NB4 (cell line): Measurements from ENCODE around the gene PIPOX.

Experiments
- POLR2A ChIP-seq: IDR thresholded peaks from 2 replicates; pipeline ENCODE4 v1.6.1; 2011; ENCODE audit warnings: mild to moderate bottlenecking; ENCODE audit not compliant: insufficient read length; ENCODE audit errors: extremely low read depth
- TF ChIP-seq, protein P1 (sequence below): IDR thresholded peaks from one replicate; pipeline ENCODE4 v1.5.1; 2012; ENCODE audit warnings: low read depth, low read length
- TF ChIP-seq, protein P2 (sequence below): IDR thresholded peaks from 2 replicates; pipeline ENCODE4 v1.6.1; 2011; ENCODE audit warnings: low read depth, low read length

- TF ChIP-seq, protein P1, sequence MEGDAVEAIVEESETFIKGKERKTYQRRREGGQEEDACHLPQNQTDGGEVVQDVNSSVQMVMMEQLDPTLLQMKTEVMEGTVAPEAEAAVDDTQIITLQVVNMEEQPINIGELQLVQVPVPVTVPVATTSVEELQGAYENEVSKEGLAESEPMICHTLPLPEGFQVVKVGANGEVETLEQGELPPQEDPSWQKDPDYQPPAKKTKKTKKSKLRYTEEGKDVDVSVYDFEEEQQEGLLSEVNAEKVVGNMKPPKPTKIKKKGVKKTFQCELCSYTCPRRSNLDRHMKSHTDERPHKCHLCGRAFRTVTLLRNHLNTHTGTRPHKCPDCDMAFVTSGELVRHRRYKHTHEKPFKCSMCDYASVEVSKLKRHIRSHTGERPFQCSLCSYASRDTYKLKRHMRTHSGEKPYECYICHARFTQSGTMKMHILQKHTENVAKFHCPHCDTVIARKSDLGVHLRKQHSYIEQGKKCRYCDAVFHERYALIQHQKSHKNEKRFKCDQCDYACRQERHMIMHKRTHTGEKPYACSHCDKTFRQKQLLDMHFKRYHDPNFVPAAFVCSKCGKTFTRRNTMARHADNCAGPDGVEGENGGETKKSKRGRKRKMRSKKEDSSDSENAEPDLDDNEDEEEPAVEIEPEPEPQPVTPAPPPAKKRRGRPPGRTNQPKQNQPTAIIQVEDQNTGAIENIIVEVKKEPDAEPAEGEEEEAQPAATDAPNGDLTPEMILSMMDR, result no peak
- TF ChIP-seq POLR2A, result no peak
- TF ChIP-seq, protein P2, sequence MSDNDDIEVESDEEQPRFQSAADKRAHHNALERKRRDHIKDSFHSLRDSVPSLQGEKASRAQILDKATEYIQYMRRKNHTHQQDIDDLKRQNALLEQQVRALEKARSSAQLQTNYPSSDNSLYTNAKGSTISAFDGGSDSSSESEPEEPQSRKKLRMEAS, result no peak
Observed at GRCh38 chr17:29014716-29015115, 28.2 kb upstream of the PIPOX start.
